Measurements from ENCODE around the gene NOTCH2. TPM values are rescaled to one million over a fixed set of nuclear protein-coding genes. Genes with fewer than 3 reads are reported as not detected.

Gene NOTCH2
- total RNA-seq, 1 donor from 2014 or later, result 75.6 TPM

DNA sequence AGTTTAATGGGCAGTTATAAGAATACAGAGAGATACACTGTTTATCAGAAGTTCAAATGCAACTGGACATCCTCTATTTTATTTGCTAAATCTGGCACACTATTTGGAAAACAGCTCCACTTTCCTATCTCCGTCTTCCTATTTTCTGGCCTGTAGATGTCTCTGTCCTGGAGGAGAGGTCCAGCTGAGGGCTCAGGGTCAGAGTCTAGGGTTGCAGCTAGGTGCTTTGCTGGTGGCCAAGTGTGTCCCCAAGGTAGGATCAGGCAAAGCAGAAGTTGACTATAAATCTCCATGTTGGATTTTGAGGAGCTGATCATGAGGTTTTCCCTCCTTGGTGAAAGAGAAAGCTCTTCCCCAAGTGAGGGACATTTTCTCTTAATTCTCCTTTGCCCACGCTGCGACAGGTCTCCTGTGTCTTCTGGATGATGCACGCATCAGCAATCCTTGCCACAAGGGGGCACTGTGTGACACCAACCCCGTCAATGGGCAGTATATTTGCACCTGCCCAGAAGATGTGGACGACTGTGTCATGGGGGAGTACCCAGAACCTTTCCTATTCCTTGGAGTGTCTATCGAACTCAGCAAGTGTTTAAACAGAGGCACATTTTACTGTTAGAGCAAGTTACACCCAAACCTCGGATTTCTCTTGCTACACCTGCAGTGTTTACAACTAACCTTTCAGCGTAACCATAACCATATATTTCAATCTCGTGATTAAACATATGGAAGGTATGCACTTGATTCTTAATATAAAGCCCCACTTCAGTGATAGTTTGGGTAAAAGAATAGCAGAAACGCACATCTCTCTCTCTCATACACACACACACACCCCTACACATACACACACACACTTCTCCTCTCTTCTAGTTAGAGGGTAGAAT is 183.3 kb downstream of the NOTCH2 start:
- Histone ChIP-seq H3K36me3 (no peaks in the 10 kb centered on the region), H3K27ac (no peak overlapping the region), H3K9me3 (no peaks in the 10 kb centered on the region), H3K4me3 (no peak overlapping the region), H3K27me3 (no peaks in the 10 kb centered on the region), H3K4me1 (no peaks in the 10 kb centered on the region)
- intact Hi-C loops (cut with DNase I), result no loop called here
- no peak for TF ChIP-seq POLR2A (IDR thresholded peaks at IDR 0.05)
- TF ChIP-seq, protein P1, sequence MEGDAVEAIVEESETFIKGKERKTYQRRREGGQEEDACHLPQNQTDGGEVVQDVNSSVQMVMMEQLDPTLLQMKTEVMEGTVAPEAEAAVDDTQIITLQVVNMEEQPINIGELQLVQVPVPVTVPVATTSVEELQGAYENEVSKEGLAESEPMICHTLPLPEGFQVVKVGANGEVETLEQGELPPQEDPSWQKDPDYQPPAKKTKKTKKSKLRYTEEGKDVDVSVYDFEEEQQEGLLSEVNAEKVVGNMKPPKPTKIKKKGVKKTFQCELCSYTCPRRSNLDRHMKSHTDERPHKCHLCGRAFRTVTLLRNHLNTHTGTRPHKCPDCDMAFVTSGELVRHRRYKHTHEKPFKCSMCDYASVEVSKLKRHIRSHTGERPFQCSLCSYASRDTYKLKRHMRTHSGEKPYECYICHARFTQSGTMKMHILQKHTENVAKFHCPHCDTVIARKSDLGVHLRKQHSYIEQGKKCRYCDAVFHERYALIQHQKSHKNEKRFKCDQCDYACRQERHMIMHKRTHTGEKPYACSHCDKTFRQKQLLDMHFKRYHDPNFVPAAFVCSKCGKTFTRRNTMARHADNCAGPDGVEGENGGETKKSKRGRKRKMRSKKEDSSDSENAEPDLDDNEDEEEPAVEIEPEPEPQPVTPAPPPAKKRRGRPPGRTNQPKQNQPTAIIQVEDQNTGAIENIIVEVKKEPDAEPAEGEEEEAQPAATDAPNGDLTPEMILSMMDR (IDR thresholded peaks at IDR 0.05), result peak in 2 of 3 experiments; percentile 29 to 34
- no peak for DNase-seq (ENCODE audit: extremely low spot score in 2 of 2)

DNA sequence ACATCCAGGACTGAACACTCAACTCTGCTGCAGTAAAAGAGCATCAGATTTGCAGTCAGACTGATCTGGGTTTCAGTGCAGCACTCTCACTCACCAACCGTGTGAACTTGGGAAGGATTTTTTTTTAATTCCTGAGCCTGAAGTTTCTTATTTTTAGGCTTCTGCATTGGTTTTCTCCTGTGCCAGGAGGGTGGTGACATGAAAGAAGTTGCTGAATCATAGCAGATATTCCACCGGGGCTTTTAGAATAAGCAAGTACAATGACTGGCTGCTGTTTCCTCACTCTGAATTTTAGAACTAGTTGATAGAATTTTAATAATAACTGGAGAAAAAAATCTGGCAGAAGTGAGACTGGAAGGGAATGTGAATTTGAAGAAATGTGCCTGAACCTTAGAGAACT is 184.8 kb downstream of the NOTCH2 start:
- no peaks in the 10 kb centered on the region for H3K27me3 ChIP-seq
- intact Hi-C loops (cut with DNase I), result no loop called here
- no peaks in the 10 kb centered on the region for H3K36me3 ChIP-seq
- DNase-seq (ENCODE audit: extremely low spot score in 2 of 2), result no peak
- no peak overlapping the region for H3K4me3 ChIP-seq
- no peaks in the 10 kb centered on the region for H3K9me3 ChIP-seq
- H3K27ac ChIP-seq, result no peak overlapping the region
- no peaks in the 10 kb centered on the region for H3K4me1 ChIP-seq
- TF ChIP-seq POLR2AphosphoS5 (IDR thresholded peaks at IDR 0.05; ENCODE audit: insufficient read depth in 1 of 2, low read depth in 1 of 2) (no peak), POLR2A (IDR thresholded peaks at IDR 0.05) (no peak)
- TF ChIP-seq, protein P1 (IDR thresholded peaks at IDR 0.05), result no peak

DNA sequence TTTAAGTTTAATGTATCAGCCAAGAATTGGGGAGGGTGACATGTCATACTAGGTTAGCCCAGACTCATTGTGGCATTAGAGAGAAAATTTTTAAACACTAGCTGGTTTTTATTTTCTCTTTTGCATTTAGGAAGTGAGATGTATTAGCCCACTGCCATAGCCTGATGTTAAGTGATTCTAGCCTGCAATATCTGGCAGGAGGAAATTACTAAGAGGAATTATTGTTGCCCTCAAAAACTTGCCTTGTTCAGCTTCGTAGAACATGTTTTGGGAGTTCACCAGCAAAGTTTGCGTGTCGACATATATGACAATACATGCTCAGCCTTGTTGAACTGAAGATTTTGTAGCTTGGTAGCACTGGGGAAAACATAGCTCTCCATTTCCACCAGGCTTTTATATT is 185.6 kb downstream of the NOTCH2 start:
- DNase-seq (ENCODE audit: extremely low spot score in 2 of 2), result no peak
- intact Hi-C loops (cut with DNase I), result no loop called here
- Histone ChIP-seq H3K27me3 (no peaks in the 10 kb centered on the region), H3K9me3 (no peaks in the 10 kb centered on the region), H3K27ac (no peak overlapping the region), H3K36me3 (no peaks in the 10 kb centered on the region), H3K4me3 (no peak overlapping the region), H3K4me1 (no peaks in the 10 kb centered on the region)
- no peak for TF ChIP-seq POLR2A (IDR thresholded peaks at IDR 0.05)
- TF ChIP-seq POLR2AphosphoS5 (IDR thresholded peaks at IDR 0.05; ENCODE audit: insufficient read depth in 1 of 2, low read depth in 1 of 2), result no peak
- TF ChIP-seq, protein P1 (IDR thresholded peaks at IDR 0.05), result no peak

DNA sequence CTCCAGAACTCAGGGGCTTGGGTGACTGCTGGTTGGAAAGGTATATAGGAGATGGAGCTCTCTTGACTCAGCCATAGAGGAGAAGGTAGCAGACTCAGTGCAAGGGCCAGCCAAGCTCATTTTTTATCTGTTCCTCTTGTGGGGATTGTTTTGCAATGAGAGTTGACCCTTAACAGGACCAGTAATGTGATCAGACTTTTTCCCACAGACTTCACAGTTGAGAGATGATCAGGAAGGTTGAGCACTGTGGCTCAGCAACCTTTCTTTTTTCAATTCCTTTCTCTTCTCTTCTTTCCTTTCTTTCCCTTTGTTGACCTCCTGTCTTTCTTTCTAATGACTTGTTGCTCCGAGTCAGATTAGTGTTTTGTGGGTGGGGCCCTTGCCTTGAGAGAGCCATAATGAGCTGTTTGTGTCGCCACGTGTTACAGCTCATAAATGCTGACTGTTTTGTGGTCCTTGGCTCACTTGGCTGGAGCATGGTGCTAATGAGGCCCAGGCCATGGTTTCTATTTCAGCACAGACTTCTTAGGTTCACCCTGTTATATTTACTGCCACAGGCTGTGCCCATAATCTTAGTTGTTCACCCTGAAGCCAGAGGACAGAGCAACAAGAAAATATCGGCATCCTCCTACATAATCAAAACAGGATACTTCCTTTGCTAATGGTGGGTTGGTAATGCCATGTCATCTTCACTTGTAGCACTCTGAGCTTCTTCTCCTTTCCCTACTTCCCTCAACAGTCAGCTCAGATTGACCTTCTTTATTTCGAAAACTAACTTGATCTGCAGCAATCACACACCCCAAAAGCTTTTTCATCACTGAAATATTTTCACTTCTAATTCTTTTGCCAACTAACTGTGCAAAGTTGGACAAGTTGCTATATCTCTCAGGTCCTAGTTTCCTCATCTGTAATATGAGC is 187.1 kb downstream of the NOTCH2 start:
- H3K36me3 ChIP-seq, result no peaks in the 10 kb centered on the region
- H3K27me3 ChIP-seq, result no peaks in the 10 kb centered on the region
- TF ChIP-seq POLR2A (IDR thresholded peaks at IDR 0.05) (no peak), POLR2AphosphoS5 (IDR thresholded peaks at IDR 0.05; ENCODE audit: insufficient read depth in 1 of 2, low read depth in 1 of 2) (no peak)
- TF ChIP-seq, protein P1 (IDR thresholded peaks at IDR 0.05), result no peak
- intact Hi-C loops (cut with DNase I), result no loop called here
- H3K27ac ChIP-seq, result no peak overlapping the region
- no peaks in the 10 kb centered on the region for H3K9me3 ChIP-seq
- DNase-seq (ENCODE audit: extremely low spot score in 2 of 2), result peak in 1 of 2 donors; percentile 77
- H3K4me3 ChIP-seq, result no peak overlapping the region
- no peaks in the 10 kb centered on the region for H3K4me1 ChIP-seq

Measured in vagina (tissue), 2 donors.